GM21825 (cell line): Measurements from ENCODE around the gene KLHDC4.

Source experiments
- ATAC-seq: cut with Tn5 transposase; IDR thresholded peaks from one replicate; pipeline ENCODE4 v1.9.1; 2021; ENCODE audit warnings: mild to moderate bottlenecking, moderate library complexity; ENCODE audit not compliant: unreplicated experiment

Gene KLHDC4

GRCh38 chr16:87702325-87702811 is 63.4 kb downstream of the KLHDC4 start:
- no peak for ATAC-seq

GRCh38 chr16:87701505-87701921 is 64.3 kb downstream of the KLHDC4 start:
- ATAC-seq, result no peak

GRCh38 chr16:87701078-87701460 is 64.7 kb downstream of the KLHDC4 start:
- ATAC-seq, result no peak

- no peak for ATAC-seq
These were observed 65.2 kb downstream of the KLHDC4 start for GRCh38 chr16:87700406-87701077.

- peak; percentile 38 for ATAC-seq
These were observed 67.0 kb downstream of the KLHDC4 start for GRCh38 chr16:87698676-87699199.

- ATAC-seq, result no peak
These were observed 67.5 kb downstream of the KLHDC4 start for GRCh38 chr16:87698241-87698640.

- no peak for ATAC-seq
These were observed 68.0 kb downstream of the KLHDC4 start for GRCh38 chr16:87697792-87698191.

GRCh38 chr16:87697256-87697655 is 68.5 kb downstream of the KLHDC4 start:
- no peak for ATAC-seq

GRCh38 chr16:87696726-87697125 is 69.1 kb downstream of the KLHDC4 start:
- ATAC-seq, result no peak

GRCh38 chr16:87695534-87695933 is 70.3 kb downstream of the KLHDC4 start:
- no peak for ATAC-seq

- no peak for ATAC-seq
These were observed 71.2 kb downstream of the KLHDC4 start for GRCh38 chr16:87694441-87695125.

- ATAC-seq, result no peak
These were observed 72.0 kb downstream of the KLHDC4 start for GRCh38 chr16:87693827-87694226.

GRCh38 chr16:87692756-87693155 is 73.0 kb downstream of the KLHDC4 start:
- ATAC-seq, result no peak

- no peak for ATAC-seq
These were observed 73.6 kb downstream of the KLHDC4 start for GRCh38 chr16:87692176-87692575.

GRCh38 chr16:87691686-87692079 is 74.1 kb downstream of the KLHDC4 start:
- ATAC-seq, result no peak

- ATAC-seq, result no peak
These were observed 74.7 kb downstream of the KLHDC4 start for GRCh38 chr16:87690911-87691685.

- ATAC-seq, result no peak
These were observed 75.8 kb downstream of the KLHDC4 start for GRCh38 chr16:87689956-87690465.

- ATAC-seq, result no peak
These were observed 76.6 kb downstream of the KLHDC4 start for GRCh38 chr16:87688876-87689815.

- ATAC-seq, result no peak
These were observed 77.7 kb downstream of the KLHDC4 start for GRCh38 chr16:87687998-87688529.
